AG10803 (cell line): ENCODE measurements around the gene MAP4K4.

Experiments
- DNase-seq: peaks from one replicate; pipeline ENCODE4 v3.0.0; 2010; ENCODE audit warnings: low read depth
- H3K4me3 ChIP-seq: 2 replicates; pipeline ENCODE4 v1.5.1; 2011; ENCODE audit warnings: mild to moderate bottlenecking, low read length, control low read depth
- CTCF ChIP-seq: conservative IDR thresholded peaks from 2 replicates; pipeline ENCODE4 v1.5.1; 2011; ENCODE audit warnings: mild to moderate bottlenecking, low read length, control low read depth, inconsistent platforms

Gene MAP4K4

GRCh38 chr2:101858910-101859309 is 161.4 kb downstream of the MAP4K4 start:
- no peak for TF ChIP-seq CTCF
- peak; percentile 17 for DNase-seq
- no peak overlapping the region for H3K4me3 ChIP-seq

- no peak overlapping the region for H3K4me3 ChIP-seq
- TF ChIP-seq CTCF = no peak
- DNase-seq = no peak
Observed at GRCh38 chr2:101859604-101860003, 162.1 kb downstream of the MAP4K4 start.

- DNase-seq = no peak
- H3K4me3 ChIP-seq = no peak overlapping the region
- no peak for TF ChIP-seq CTCF
Observed at GRCh38 chr2:101860157-101860556, 162.7 kb downstream of the MAP4K4 start.

GRCh38 chr2:101860782-101861181 is 163.3 kb downstream of the MAP4K4 start:
- DNase-seq = no peak
- H3K4me3 ChIP-seq = no peak overlapping the region
- TF ChIP-seq CTCF = no peak

GRCh38 chr2:101861382-101861781 is 163.9 kb downstream of the MAP4K4 start:
- DNase-seq = no peak
- H3K4me3 ChIP-seq = no peak overlapping the region
- no peak for TF ChIP-seq CTCF

- DNase-seq = no peak
- no peak overlapping the region for H3K4me3 ChIP-seq
- no peak for TF ChIP-seq CTCF
Observed at GRCh38 chr2:101863534-101863933, 166.0 kb downstream of the MAP4K4 start.

- DNase-seq = no peak
- no peak overlapping the region for H3K4me3 ChIP-seq
- no peak for TF ChIP-seq CTCF
Observed at GRCh38 chr2:101864426-101864825, 166.9 kb downstream of the MAP4K4 start.
